A204.1 (cell line): ENCODE data around the gene PIP5K1C.

Experiments used
- FAIRE-seq: peaks from 2 replicates; lab custom pipeline; 2012; peaks lifted over from hg19 to GRCh38; lab: Jason Lieb, UNC

The PIP5K1C gene

DNA sequence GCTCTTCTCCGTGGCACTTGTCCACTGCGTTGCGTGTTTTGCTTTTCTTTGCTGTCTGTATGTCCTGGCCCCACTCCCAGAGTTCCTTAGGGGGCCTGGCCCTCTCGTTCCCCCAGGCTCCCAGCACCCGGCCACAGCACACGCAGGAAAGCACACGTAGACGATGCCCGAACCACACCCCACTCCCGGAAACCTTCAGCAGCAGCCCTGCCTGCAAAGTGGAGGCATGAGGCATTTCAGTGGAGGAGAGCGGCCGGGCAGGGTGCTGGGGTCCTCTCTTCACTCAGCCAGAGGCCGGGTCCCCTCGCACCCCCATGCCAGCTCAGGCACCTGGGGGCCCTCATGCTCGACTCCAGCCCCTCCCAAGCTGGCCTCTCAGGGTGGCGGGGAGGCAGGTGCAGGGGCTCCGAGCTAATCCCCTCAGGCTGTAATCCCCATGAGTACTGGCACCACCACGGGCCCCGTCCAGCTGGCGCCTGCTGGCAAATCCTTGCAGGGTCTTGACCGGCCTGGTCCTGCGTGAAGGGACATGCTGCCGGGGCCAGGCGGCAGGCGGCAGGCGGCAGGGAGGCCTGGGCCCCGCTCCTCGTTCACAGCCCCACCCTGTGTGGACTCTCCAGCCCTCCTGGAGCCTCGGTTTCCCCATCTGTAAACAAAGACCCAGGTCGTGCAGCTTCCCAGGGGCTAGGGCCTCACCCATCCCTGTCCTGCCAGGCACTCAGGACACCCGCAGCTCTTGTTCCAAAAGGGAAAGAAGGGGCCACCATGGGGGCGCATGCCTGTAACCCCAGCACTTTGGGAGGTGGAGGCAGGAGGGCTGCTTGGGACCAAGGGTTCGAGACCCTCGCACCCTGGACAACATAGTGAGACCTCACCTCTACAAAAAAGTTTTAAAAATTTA lies 7.0 kb downstream of the PIP5K1C start:
- no peak for FAIRE-seq

DNA sequence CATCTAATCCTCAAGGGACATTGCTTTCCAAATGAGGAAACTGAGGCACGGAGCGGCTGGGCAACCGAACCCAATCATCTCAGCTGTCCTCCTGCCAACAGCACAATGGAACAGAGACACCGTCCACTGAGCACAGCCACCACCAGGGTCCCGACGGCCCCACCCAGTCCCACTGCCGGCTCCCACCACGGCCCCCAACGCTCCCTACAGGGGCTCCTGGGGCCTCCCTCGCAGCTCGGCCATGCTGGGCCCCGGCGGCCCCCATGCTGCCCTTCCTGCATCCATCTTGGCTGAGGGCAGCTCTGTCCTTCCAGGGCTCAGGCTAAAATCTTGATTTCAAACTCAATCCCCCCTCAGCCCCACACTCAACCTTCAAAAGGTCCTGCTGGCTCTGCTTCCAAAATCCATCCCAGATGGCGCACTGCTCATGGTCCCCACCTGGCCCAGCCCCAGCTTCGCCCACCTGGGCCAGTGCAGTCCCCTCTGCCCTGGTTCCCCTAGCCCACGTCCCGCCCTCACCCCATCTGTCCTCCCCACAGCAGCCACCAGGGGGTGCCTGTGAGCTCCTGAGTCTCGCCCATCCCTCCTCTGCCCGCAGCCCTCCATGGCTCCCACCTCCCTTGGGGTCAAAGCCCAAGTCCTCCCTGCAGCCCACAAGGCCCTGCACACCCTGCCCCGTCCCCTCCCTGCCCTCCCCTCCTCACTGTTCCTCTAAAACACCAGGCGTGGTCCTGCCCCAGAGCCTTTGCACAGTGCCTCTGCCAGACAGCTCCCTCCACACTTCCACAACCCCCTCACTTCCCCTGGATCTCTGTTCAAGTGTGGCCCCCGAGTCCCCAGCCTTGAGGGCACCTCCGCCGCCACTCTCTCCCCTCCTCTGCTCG lies 7.9 kb downstream of the PIP5K1C start:
- FAIRE-seq = no peak

DNA sequence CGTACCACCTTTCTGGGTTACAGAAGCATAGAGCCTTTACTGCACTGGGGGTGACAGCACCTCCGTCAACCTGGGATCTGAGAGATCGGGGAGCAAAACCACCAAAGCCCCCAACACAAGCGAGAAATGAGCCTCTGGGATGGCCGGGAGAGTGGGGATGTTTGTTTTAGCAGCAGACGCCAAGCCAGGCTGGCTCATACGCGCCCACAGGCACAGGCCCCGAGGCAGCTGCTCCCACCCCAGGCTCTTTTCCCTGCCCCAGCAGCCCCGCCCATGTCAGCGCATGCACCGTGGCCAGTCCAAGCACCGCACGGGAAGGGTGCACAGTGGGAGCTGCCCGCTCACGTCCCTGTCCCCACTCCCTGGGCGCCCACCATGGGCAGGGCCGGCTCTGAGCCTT lies 8.5 kb downstream of the PIP5K1C start:
- no peak for FAIRE-seq

DNA sequence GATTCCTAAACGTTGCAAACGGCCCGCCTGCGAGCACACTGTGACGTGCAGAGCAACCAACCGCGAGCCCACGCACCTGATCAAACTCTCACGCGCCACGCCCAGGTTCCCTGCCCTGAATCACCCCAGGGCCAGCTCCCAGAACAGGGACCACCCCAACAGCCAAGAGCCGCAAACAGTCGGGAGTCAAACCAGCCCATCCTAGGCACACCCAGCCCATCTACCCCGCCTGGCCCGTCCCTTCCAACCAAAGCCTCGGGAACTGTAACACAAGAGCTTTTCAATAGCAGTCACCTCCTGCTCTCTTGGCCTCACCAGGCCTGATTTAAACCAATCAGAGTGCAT lies 8.9 kb downstream of the PIP5K1C start:
- FAIRE-seq = no peak

DNA sequence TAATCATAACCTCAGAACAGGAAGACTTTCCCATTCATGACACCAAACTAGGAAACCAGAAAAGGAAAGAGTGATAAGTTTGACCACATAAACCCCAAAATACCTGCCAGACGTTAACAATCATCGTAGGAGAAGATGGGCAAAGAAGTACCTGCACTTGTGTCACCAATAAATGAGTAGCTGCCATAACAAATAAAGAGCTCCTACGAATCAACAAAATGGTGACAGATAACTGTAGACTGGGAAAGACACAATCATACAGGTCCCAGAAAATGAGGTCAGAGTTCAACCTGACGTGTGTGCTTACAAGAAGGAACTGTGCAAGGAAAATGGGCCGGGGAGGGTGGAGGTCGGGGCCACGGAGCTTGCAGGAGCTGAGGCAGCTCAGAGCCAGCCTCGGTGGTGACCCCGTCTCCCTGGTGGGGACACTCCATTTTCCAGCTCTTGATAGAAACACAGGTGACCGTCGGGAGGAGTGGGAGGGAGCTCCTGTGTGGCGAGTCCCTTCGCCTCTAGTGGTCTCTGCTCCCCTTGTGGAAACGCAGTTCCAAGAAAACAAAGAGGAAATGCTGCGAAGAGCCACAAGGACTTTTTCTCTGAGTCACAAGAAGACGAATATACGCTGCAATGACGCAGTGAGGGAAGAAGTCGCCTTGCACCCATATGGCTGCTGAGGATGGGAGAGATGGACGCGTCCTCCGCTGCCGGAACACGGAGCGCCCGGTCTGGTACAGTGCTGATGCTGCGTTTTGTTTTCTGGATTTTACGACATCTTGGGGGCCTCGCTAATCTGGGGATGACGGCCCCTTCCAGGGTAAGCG lies 9.5 kb downstream of the PIP5K1C start:
- FAIRE-seq = no peak

DNA sequence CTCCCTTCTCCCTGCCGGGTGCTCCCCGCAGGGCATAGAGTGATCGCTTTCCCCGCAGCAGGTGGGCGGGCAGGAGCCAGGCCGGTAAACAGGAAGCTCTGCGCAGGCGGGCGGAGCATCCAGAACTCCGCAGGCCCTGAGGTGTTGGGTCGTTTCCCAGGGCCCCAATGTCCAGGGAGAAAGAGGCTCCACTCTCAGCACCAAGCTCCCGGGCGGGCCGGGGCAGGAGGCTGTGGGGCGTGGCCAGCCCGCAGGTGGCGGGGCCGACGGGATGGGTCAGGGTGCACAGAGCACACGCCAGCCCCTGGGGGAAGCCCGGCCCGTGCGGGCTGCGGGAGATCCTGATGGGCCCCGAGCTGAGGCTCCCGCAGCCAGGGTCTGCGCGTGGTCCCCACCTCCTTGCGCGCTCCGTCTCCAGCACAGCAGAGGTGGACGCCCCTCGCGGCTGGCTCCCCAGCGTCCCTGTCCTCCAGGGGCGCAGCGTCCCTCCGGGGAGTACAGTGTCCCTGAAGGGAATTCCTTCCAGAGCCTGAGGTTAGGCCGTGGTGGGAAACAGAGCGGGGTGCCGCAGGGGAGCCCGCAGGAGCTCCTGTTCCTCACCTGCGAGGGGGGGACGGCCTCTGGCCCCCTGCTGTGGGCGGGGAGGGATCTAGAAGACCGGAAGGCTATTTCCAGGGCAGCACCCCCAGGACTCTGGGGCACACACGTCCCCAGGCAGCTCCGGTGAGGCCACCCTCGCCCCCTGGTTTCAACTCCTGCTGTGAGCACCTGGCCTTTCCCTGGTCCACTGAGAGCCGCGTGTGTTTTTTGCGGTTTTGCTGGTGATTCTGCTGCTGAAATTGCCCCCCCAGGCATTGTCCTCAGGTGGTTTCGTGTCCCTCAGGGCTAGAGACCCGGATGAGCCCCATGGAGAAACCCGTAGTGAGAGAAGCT lies 12.2 kb downstream of the PIP5K1C start:
- FAIRE-seq = no peak

DNA sequence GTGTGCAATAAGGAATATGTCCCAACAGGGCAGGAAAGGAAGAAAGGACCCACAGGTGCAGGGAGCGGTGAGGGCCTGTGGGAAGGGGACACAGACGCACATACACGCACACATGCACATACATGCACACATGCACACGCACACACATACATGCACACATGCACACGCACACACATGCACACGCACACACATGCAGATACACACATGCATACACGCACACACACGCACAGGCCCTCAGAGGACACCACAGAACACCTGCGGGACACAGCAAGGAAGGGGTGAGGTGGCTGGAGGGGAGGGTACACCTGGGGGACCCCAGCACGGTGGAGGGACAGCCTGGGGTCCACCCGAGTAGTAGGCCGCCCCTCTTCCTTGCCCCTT lies 12.9 kb downstream of the PIP5K1C start:
- no peak for FAIRE-seq

DNA sequence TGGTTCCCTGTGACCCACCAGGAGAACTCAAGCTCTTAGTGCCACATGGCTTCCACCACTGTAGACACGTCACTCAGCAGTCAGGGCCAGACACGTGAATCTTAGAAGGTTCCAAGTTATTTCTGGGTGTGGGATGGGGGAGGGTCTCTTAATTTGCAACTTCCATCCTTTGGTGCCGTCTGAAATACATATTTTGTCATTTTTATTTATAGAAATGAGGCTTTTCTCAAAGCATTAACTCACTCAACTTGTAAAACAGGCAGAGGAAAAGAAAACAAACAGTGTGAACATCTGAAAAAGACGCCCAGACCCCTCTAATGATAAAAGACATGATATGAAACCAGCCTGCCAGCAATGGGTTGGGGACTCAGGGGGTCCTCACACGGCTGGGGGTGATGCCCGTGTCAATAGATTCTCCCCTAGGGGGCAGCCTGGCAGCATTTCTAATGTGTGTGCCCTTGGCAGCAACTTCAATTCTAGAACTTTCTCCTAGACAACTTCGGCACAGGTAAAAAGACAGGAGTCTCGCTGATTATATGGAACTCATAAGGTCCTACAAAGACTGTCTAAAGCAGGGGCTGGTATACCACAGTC lies 15.4 kb downstream of the PIP5K1C start:
- no peak for FAIRE-seq

DNA sequence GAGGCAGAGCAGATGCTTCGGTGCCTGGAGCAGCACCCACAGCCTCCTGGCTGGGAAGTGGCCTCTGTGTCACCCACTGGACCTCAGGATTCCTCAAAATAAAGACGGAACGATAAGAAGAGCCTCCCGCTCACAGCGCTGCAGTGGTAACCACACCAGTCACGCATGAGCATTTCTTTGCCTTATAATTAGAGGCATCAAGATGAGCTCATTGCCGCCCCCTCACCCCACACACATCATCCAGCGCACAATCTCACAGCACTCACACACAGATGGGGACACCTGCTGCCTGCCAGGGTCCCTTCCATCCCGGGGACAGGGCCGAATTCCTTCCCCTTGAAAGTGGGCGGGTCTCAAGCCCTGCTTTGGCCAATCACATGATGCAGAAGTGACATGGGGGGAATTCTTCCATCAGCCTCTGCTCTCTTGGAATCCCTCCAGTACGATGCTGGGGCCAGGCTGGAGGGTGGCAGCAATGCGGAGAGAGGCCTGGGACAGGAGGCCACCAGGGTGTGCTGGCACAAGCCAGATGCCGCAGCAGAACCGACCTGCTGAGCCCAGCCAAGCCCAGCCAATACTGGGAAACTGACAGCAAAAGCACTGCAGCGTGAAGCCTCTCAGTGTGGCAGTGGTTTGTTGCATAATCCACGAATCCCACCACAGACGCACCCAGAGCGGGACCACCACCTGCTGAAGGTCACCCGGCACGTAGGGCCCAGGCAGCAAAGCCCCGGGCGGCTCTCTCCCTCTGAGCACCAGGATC lies 16.0 kb downstream of the PIP5K1C start:
- FAIRE-seq = no peak

DNA sequence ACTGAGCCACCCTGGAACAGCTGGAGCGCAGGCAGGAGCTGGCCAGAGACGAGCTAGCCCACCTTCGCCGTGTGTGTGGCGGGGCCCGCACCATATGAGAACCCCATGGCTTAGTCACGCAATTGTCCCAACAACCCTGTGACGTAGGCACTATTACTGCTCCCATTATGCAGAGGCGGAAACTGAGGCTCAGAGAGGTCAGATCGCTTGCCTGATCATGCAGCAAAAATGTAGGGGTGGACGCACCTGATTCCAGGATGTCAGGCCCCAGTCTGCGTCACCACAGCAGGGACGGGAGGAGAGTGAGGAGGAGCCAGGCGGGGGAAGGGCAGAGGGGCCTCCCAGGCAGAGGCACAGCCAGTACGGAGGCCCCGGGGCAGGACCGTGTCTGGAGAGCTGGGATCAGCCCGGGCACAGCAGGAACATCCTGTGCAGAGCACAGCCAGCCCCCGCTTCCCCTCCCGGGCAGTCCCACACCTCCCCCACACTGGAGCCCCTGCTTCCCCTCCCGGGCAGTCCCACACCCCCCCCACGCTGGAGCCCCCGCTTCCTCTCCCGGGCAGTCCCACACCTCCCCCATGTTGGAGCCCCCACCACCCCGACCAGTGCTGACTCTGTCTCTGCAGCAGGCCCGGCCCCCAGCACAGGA lies 16.7 kb downstream of the PIP5K1C start:
- no peak for FAIRE-seq

DNA sequence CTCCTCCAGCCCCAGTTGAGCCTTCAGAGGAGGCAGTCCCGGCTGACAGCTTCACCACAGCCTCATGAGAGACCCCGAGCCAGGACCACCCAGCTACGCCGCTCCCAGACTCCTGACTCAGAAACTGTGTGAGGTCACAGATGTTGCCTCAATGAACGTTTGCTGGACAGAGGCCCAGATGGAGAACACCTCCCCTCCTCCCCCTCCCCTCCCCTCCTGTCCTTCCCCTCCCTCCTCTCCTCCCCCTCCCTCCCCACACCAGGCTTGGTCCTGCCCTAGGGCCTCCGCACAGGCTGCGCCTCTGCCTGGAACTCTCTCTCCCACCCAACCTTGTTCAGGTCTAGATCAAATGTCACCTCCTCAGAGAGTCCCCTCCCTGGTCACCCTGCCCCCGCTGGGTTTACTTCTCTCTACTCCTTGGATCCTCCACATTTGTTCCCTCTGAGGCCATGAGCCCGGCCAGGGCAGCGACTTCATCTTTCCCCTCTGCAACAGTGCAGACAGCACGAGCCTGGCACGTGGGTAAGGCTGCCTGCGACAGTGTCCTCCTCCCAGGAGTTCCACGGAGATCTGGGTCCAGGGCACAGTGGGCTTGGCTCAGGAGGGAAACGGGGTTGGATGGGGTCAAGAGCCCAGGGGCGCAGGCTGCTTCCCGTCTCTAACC lies 17.4 kb downstream of the PIP5K1C start:
- FAIRE-seq = no peak

DNA sequence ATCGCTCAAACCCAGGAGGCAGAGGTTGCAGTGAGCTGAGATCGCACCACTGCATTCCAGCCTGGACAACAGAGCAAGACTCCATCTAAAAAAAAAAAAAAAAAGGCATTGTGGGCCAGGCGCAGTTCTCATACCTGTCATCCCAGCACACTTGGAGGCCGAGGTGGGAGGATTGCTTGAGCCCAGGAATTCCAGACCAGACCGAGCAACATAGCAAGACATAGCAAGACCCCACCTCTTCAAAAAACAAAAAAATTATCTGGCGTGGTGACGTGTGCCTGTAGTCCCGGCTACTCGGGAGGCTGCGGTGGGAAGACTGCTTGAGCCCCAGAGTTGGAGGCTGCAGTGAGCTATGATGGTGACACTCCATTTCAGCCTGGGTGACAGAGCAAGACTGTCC lies 18.0 kb downstream of the PIP5K1C start:
- no peak for FAIRE-seq

DNA sequence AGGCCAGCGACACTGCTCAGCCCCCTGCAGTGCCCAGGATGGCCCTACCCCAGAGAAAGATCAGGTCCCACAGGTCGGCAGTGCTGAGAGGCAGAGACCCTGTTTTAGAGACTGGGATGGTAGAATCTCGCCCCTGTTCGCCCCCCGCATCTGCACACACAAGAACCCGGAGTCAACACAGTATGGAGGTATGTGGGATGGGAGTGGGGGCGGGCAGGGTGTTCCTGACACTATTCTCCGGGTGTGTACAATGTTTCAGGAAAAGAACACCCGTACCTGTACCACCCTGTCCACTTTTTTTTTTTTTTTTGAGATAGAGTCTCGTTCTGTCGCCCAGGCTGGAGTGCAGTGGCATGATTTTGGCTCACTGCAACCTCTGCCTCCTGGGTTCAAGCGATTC lies 19.3 kb downstream of the PIP5K1C start:
- FAIRE-seq = no peak

DNA sequence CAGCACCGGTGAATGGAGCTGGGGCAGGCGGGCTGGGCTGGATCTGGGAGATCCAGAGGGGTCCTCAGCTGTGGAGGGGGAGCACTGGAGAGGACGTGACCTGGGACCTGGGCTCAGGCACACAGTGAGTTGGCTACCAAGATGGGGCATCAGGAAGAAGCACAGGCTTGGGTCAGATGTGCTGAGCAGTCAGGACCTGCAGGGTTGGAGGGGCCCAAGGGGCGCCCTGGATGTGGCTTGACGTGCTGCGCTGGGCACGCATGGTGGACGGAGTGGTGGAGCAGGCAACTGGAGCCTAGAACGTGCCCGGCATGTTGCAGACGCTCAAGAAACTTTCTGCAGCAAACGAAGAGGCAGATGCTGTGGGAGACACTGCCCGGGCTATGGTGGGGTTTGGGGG lies 20.7 kb downstream of the PIP5K1C start:
- no peak for FAIRE-seq

DNA sequence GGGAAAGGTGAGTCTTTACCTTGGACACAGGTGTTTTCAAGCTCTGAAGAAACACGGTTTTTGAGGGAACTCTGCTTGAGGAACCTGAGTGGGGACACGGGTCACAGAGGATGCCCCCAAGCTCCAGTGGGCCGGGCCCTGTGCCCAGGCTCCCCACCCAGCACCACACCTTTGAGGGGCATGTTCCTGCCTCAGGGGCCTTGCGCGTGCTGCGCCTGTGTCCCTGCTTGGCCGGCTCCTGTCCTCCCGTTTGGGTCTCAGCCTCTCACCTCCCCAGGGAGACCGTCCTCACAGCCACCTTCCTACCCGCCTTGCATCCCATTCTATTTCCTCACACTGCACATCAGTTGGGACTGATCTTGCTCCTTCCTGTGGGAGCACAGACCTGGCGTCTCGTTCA lies 21.1 kb downstream of the PIP5K1C start:
- FAIRE-seq = no peak

DNA sequence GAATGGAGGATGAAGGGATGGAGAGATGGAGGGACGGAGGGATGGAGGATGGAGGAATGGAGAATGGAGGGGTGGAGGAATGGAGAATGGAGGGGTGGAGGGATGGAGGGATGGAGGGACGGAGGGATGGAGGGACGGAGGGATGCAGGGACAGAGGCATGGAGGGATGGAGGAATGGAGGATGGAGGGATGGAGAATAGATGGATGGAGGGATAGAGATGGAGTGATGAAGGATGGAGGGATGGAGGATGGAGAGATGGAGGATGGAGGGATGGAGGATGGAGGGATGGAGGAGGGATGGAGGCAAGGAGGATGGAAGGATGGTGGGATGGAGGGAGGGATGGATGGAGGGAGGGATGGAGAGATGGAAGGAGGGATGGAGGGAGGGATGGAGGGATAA lies 22.1 kb downstream of the PIP5K1C start:
- no peak for FAIRE-seq

DNA sequence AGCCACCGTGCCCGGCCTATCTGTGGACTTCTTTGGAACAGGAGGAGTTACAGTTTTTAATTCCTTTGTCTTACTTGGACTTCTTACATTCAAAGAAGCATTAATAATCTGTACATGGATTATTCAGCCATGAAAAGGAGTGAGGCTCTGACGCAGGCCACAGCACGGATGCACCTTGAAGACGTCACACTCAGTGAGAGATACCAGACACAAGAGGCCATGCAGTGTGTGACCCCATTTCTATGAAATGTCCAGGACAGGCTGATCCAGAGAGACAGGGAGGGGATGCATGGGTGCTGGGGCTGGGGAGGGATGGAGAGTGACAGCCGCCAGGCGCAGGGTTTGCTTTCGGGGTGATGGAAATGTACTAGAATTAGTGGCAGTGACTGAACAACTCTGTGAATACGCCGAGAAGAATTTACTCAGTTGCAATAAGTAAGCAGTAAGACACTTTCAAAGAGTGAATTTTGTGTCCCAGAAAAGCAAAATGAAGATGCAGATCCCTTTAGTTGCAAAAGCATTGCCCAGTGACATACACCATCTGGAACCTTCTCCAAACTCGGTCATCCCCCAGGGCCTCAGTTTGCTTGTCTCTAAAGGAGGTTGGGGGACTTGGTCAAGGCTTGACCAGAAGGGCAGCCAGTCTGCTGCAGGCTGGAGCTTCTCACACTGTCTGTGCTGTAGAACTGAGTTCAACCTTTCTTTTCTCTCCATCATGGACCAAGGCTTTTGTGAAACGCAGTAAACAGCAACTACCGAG lies 25.3 kb downstream of the PIP5K1C start:
- no peak for FAIRE-seq
